Skin epidermis (tissue), 12 donors: ENCODE measurements around the gene KRTAP12-2.
"Not testable (repeated sequence)": the region's sequence is repeated elsewhere in the genome, so short reads cannot be mapped to it uniquely, and the experiment has no call there.

Source experiments
- H3K27ac ChIP-seq, 21 experiments: fragments of 200-600 bp; sonication (generic) in 11 of 21; one replicate each; pipeline ENCODE4 v1.5.0; 2020; ENCODE audit warnings: mild to moderate bottlenecking in 3 of 21, inconsistent platforms in 2 of 21, moderate library complexity in 2 of 21
- H3K4me3 ChIP-seq, 7 experiments: fragments of 200-600 bp; sonication (generic) in 2 of 7; one replicate each; pipeline ENCODE4 v1.5.0; 2020; ENCODE audit warnings: inconsistent platforms in 2 of 7, mild to moderate bottlenecking in 2 of 7, moderate library complexity in 1 of 7

KRTAP12-2 gene

GRCh38 chr21:44653656-44654575, 12.8 kb downstream of the KRTAP12-2 start:
- Histone ChIP-seq H3K4me3 (no peak overlapping the region), H3K27ac (peak overlapping the region in 2 of 21 experiments; percentile 39 to 58)

DNA sequence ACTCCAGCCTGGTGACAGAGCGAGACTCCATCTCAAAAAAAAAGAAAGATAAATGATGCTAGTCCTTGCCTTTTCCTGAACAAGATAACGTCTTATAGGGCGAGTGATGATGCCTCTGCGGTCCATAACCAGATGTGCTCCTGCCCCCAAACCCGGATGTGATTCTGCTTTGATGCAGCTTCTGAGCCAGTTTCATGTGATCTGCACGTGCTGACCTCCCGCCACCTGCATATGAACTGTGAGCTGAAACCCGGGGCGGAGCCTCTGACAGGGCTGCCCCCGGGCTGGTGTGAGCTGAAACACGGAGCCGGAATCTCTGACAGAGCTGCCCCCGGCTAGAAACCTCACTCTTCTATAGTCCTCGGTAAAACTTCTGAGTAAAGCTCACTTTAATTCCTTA, 13.6 kb downstream of the KRTAP12-2 start:
- Histone ChIP-seq H3K4me3 (no peak overlapping the region), H3K27ac (no peak overlapping the region)

GRCh38 chr21:44650973-44651675, 15.6 kb downstream of the KRTAP12-2 start:
- no peak overlapping the region for H3K4me3 ChIP-seq

GRCh38 chr21:44650265-44650972, 16.3 kb downstream of the KRTAP12-2 start:
- Histone ChIP-seq H3K27ac (no peak overlapping the region), H3K4me3 (no peak overlapping the region)

More at GRCh38 chr21:44650973-44651675, 15.6 kb downstream of the KRTAP12-2 start:
- no peak overlapping the region for H3K27ac ChIP-seq

GRCh38 chr21:44649521-44650100, 17.1 kb downstream of the KRTAP12-2 start:
- Histone ChIP-seq H3K4me3 (no peak overlapping the region), H3K27ac (no peak overlapping the region)

- H3K4me3 ChIP-seq: no peak overlapping the region
Measured at GRCh38 chr21:44648557-44649311, 18.0 kb downstream of the KRTAP12-2 start.

GRCh38 chr21:44647222-44647552, 19.5 kb downstream of the KRTAP12-2 start:
- Histone ChIP-seq H3K4me3 (no peak overlapping the region), H3K27ac (no peak overlapping the region)

More at GRCh38 chr21:44648557-44649311, 18.0 kb downstream of the KRTAP12-2 start:
- no peak overlapping the region for H3K27ac ChIP-seq

GRCh38 chr21:44646366-44647221, 20.1 kb downstream of the KRTAP12-2 start, which contains the start of gene KRTAP10-11:
Gene KRTAP10-11 (plus strand): TSS chr21:44646414. CDS start chr21:44646459, 45 bp downstream.
- not testable (repeated sequence) for H3K4me3 ChIP-seq, H3K27ac ChIP-seq

GRCh38 chr21:44644878-44645277, 21.8 kb downstream of the KRTAP12-2 start:
- H3K4me3 ChIP-seq: no peak overlapping the region
- no peak overlapping the region for H3K27ac ChIP-seq

GRCh38 chr21:44643741-44644310, 22.9 kb downstream of the KRTAP12-2 start:
- Histone ChIP-seq H3K4me3 (no peak overlapping the region), H3K27ac (no peak overlapping the region)

- no peak overlapping the region for H3K27ac ChIP-seq
- no peak overlapping the region for H3K4me3 ChIP-seq
Measured at GRCh38 chr21:44640761-44641160, 26.0 kb downstream of the KRTAP12-2 start.

GRCh38 chr21:44639331-44639655, 27.4 kb downstream of the KRTAP12-2 start:
- Histone ChIP-seq H3K4me3 (no peak overlapping the region), H3K27ac (no peak overlapping the region)

GRCh38 chr21:44638506-44639330, 28.0 kb downstream of the KRTAP12-2 start:
- H3K27ac ChIP-seq: not testable (repeated sequence)

DNA sequence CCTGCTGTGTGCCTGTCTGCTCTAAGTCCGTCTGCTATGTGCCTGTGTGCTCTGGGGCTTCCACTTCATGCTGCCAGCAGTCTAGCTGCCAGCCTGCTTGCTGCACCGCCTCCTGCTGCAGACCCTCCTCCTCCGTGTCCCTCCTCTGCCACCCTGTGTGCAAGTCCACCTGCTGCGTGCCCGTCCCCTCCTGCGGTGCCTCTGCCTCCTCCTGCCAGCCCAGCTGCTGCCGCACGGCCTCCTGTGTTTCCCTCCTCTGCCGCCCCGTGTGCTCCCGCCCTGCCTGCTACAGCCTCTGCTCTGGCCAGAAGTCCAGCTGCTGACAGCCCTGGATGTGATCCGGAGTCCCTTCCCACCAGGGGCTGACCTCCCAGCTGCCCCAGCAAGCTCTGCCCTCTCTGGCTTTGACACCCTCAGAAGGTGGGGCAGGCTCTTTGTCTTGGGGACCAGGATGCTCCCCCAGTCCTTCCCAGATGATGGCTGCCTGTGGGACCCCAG, 28.8 kb downstream of the KRTAP12-2 start:
- H3K4me3 ChIP-seq, H3K27ac ChIP-seq: not testable (repeated sequence)

More at GRCh38 chr21:44638506-44639330, 28.0 kb downstream of the KRTAP12-2 start:
- H3K4me3 ChIP-seq: not testable (repeated sequence)

- H3K27ac ChIP-seq: no peak within 1 kb of the TSS
- no peak within 1 kb of the TSS for H3K4me3 ChIP-seq
Measured at GRCh38 chr21:44637018-44637850, 29.5 kb downstream of the KRTAP12-2 start, which contains the start of gene KRTAP10-10. Gene KRTAP10-10 (plus strand): TSS chr21:44637356. CDS start chr21:44637418, 62 bp downstream.
